Mucosa of descending colon (tissue), 3 donors: ENCODE data around the gene SLC8A3. TPM values are rescaled to one million over a fixed set of nuclear protein-coding genes. Genes with fewer than 3 reads are reported as not detected.

Experiments
- ATAC-seq: fragments of 200-7000 bp; cut with Tn5 transposase; one replicate; pipeline ENCODE4 v1.9.1; 2020; ENCODE audit warnings: mild to moderate bottlenecking, moderate library complexity
- DNase-seq, 3 donors: peaks; one replicate each; pipeline ENCODE4 v3.0.0-alpha.2; 2020
- H3K36me3 ChIP-seq: fragments of 200-600 bp; one replicate; pipeline ENCODE4 v1.8.0; 2021; ENCODE audit warnings: low read depth, mild to moderate bottlenecking
- H3K4me1 ChIP-seq: fragments of 200-600 bp; one replicate; pipeline ENCODE4 v1.8.0; 2021; ENCODE audit warnings: low read depth, mild to moderate bottlenecking
- H3K4me3 ChIP-seq: fragments of 200-600 bp; one replicate; pipeline ENCODE4 v1.8.0; 2021; ENCODE audit warnings: mild to moderate bottlenecking
- H3K9me3 ChIP-seq: fragments of 200-600 bp; one replicate; pipeline ENCODE4 v1.8.0; 2021; ENCODE audit warnings: mild to moderate bottlenecking
- intact Hi-C, 2 donors: fragments of 100-400 bp; cut with DNase I in 1 of 2; cut with micrococcal nuclease in 1 of 2; formaldehyde crosslinking; loops; one replicate each; pipeline versions ENCODE4 v1.11.0 to v1.11.1; 2022; cut with DNase I, micrococcal nuclease
- total RNA-seq, 3 donors: library from RNA; stranded (reverse); fragmentation: NEBNext Ultra II Directional in 2 of 3; extraction: Animal tissue kit (Norgen Biotek cat#: 25700) in 2 of 3; gene quantifications; one replicate each; pipeline versions ENCODE4 v1.2.1 to v1.2.4, GENCODE V29; 2021 to 2023
- TF ChIP-seq, protein P1 (sequence below): fragments of 200-600 bp; IDR thresholded peaks from one replicate; pipeline ENCODE4 v1.8.0; 2022; ENCODE audit warnings: antibody characterized with exemption, mild to moderate bottlenecking
- donor health status: DM: no; HTN: no; CAD: no; lungs with moderate emphysema.
- donor health status: DM: no; HTN: no; CAD: no.
- donor health status: DM: no; HTN: yes; CAD: no.

Gene SLC8A3
- total RNA-seq, 3 donors from 2014 or later = 0.41 to 1.2 (median 0.67) TPM

DNA sequence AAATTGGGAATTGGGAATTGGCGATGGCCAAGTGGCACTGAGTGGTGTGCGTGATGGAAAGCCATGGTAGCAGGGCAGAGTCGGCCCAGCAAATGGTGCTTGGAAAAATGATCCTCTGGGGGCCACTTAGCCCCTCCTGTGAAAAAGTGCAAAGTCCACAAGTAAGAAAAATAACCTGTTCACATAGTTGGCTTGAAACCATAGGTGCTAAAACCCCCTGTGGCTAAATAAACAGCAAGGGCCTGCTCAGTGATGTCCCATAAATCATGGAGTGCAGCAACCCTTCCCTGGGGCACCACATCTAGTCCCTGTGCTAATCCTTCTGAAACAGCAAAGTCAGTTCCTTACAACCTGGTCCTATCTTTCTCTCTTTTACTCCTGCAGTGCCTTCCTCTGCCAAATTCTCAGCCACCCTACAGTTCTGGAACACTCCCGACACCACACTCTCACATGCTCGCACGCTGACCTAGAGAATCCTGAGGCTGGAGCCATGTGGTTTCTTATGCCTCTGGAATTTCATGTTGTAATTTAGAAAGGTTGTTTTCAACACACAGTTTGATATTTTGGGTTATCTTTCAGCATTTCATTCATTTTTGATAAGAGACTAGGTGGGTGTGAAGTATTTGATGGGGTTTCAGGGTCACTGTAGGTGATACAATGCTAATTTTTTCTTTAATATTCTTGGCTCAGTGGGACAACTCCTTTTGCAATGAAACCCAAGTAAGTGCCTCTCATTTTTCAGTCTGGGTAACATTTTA lies 186.0 kb downstream of the SLC8A3 start:
- intact Hi-C loops = no loop called here
- H3K4me3 ChIP-seq = no peak overlapping the region
- no peak for ATAC-seq
- H3K4me1 ChIP-seq = no peaks in the 10 kb centered on the region
- no peak for DNase-seq
- H3K9me3 ChIP-seq = no peaks in the 10 kb centered on the region
- no peaks in the 10 kb centered on the region for H3K36me3 ChIP-seq
- TF ChIP-seq, protein P1, sequence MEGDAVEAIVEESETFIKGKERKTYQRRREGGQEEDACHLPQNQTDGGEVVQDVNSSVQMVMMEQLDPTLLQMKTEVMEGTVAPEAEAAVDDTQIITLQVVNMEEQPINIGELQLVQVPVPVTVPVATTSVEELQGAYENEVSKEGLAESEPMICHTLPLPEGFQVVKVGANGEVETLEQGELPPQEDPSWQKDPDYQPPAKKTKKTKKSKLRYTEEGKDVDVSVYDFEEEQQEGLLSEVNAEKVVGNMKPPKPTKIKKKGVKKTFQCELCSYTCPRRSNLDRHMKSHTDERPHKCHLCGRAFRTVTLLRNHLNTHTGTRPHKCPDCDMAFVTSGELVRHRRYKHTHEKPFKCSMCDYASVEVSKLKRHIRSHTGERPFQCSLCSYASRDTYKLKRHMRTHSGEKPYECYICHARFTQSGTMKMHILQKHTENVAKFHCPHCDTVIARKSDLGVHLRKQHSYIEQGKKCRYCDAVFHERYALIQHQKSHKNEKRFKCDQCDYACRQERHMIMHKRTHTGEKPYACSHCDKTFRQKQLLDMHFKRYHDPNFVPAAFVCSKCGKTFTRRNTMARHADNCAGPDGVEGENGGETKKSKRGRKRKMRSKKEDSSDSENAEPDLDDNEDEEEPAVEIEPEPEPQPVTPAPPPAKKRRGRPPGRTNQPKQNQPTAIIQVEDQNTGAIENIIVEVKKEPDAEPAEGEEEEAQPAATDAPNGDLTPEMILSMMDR = no peak

DNA sequence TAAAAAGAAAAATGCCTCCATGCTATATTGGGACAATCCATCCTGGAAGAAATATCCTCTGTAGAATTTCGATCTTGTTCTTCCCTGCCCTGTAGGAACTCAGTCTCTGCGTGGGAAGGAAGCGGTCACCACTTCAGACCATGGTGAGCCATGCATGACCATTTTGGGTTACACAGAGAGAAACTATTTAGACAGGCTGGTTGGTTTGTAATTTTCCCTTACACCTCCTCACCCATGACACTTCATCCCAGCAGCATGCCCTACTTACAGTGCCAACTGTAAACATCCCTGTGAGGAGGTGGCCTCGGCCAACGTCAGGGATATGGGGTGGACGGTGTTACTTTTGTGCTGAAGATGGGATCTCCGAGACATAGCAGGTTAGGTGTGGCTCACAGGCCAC lies 188.2 kb downstream of the SLC8A3 start:
- DNase-seq (no peak), ATAC-seq (no peak)
- Histone ChIP-seq H3K9me3 (no peaks in the 10 kb centered on the region), H3K36me3 (no peaks in the 10 kb centered on the region), H3K4me1 (no peaks in the 10 kb centered on the region), H3K4me3 (no peak overlapping the region)
- TF ChIP-seq, protein P1 = no peak
- intact Hi-C loops = no loop called here

DNA sequence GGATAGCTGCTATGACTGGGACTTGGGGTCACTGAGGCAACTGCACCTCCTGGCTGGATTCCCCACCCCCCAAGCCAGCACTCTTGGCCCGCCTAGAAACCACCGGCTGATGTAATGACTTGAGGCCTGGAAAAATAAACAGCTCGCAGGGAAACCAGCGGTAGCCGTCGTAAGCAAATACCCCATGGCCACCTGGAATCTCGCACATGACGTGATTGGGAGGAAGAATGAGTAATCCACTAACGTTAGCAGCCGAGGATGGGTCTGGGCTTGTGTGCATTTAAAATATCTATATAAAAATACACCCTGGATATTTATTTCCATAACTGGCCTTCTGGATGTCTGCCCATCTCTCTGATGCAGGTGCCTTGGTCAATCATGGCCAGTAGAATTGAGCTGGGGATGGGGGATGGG lies 189.5 kb downstream of the SLC8A3 start:
- intact Hi-C loops = no loop called here
- ATAC-seq = no peak

DNA sequence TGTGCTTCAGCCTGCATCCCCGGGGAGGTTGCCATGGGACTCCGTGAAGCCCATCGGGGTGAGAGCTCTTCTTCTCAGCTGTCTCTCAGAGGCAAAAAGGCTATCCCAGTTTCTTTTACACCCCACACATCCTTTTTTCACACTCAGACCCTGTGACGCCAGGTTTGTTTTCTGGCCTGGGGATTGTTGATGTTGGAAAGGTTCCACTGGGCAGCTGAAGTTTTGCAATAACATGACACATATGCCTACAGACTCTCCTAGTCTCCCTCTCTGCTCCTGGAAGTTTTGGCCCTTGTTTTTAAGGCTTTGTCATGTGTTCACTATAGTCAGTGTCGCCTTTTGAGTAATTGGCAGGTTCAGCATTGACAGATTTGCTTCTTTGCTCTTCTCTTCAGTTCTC lies 190.9 kb downstream of the SLC8A3 start:
- H3K4me1 ChIP-seq = no peaks in the 10 kb centered on the region
- TF ChIP-seq, protein P1 = no peak
- no peak for ATAC-seq
- no peak for DNase-seq
- H3K9me3 ChIP-seq = no peaks in the 10 kb centered on the region
- intact Hi-C loops = no loop called here
- H3K36me3 ChIP-seq = no peaks in the 10 kb centered on the region
- no peak overlapping the region for H3K4me3 ChIP-seq

More for the DNA sequence above, 189.5 kb downstream of the SLC8A3 start:
- H3K4me1 ChIP-seq = no peaks in the 10 kb centered on the region
- no peak for DNase-seq
- no peaks in the 10 kb centered on the region for H3K36me3 ChIP-seq
- TF ChIP-seq, protein P1 = no peak
- H3K4me3 ChIP-seq = no peak overlapping the region
- no peaks in the 10 kb centered on the region for H3K9me3 ChIP-seq

DNA sequence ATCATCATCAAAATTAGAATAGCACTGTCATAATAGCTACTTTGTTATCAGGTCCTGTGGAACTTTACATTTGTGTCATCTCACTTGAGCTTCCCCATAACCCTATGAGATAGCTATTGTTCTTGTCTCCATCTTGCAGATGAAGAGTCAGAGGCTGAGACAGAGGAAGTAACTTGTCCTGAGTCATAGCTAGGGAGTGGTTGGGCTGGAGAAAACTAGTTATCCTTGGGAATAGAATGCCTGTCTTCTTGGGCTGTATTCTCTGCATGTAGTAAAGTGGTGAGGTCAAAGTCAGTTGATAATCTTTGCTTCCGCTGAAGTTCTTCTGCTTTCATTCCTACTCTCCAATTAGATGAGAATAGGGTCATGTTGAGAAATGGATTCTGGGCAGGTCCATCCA lies 192.5 kb downstream of the SLC8A3 start:
- intact Hi-C loops = no loop called here
- H3K36me3 ChIP-seq = no peaks in the 10 kb centered on the region
- no peak overlapping the region for H3K4me3 ChIP-seq
- ATAC-seq (peak; percentile 44), DNase-seq (no peak)
- TF ChIP-seq, protein P1 = no peak
- no peaks in the 10 kb centered on the region for H3K9me3 ChIP-seq
- no peaks in the 10 kb centered on the region for H3K4me1 ChIP-seq

Other genes starting within 250 kb of the SLC8A3 start
- gene COX16, start 170.7 kb upstream of the SLC8A3 start, total RNA-seq = 10 to 100 TPM; 17.3 to 44.4 (median 38.1) TPM
- gene SYNJ2BP, start 228.1 kb upstream of the SLC8A3 start, total RNA-seq = 10 to 100 TPM; 53.7 to 57.9 (median 53.9) TPM